Colonic mucosa (tissue), 4 donors: Measurements from ENCODE around the gene ROR2. TPM values are rescaled to one million over a fixed set of nuclear protein-coding genes. Genes with fewer than 3 reads are reported as not detected.

ENCODE experiments used
- DNase-seq: peaks from one replicate; pipeline ENCODE4 v3.0.0-alpha.2; 2020
- H3K27ac ChIP-seq: fragments of 200-600 bp; one replicate; pipeline ENCODE4 v1.8.0; 2021
- H3K27me3 ChIP-seq: fragments of 200-600 bp; one replicate; pipeline ENCODE4 v1.8.0; 2021
- H3K36me3 ChIP-seq: fragments of 200-600 bp; one replicate; pipeline ENCODE4 v1.8.0; 2021
- H3K4me1 ChIP-seq: fragments of 200-600 bp; one replicate; pipeline ENCODE4 v1.8.0; 2021; ENCODE audit warnings: mild to moderate bottlenecking
- H3K4me3 ChIP-seq: fragments of 200-600 bp; one replicate; pipeline ENCODE4 v1.8.0; 2021
- H3K9ac ChIP-seq, 2 donors: one replicate each; pipeline ENCODE4 v1.7.0; 2013; ENCODE audit warnings: control low read depth in 2 of 2, low read depth in 2 of 2, low read length in 2 of 2
- H3K9me3 ChIP-seq: fragments of 200-600 bp; one replicate; pipeline ENCODE4 v1.8.0; 2021
- CTCF ChIP-seq: fragments of 200-600 bp; IDR thresholded peaks from one replicate; pipeline ENCODE4 v1.8.0; 2022; ENCODE audit warnings: antibody characterized with exemption, mild to moderate bottlenecking
- intact Hi-C: fragments of 100-400 bp; cut with DNase I; formaldehyde crosslinking; loops from one replicate; pipeline ENCODE4 v1.14.1; 2022
- total RNA-seq, 2 donors: library from RNA; stranded (reverse); fragmentation: NEBNext Ultra II Directional in 1 of 2; extraction: Animal tissue kit (Norgen Biotek cat#: 25700) in 1 of 2; gene quantifications; one replicate each; pipeline ENCODE4 v1.2.1, GENCODE V29; 2021
- donor health status: healthy.
- donor health status: DM: no; HTN: no; CAD: no.
- donor health status: DM: no; HTN: no; CAD: no.

The ROR2 gene
- total RNA-seq, 2 donors from 2014 or later: 1.7 to 9.1 TPM

GRCh38 chr9:91657501-91657900, 292.5 kb downstream of the ROR2 start:
- Histone ChIP-seq H3K36me3 (no peaks in the 10 kb centered on the region), H3K9me3 (no peaks in the 10 kb centered on the region), H3K4me3 (no peak overlapping the region), H3K9ac (no peak overlapping the region), H3K27ac (no peak overlapping the region), H3K4me1 (no peaks in the 10 kb centered on the region), H3K27me3 (no peaks in the 10 kb centered on the region)
- intact Hi-C loops: no loop called here
- TF ChIP-seq CTCF: no peak
- no peak for DNase-seq

- no peak overlapping the region for H3K27ac ChIP-seq
- no peak overlapping the region for H3K4me3 ChIP-seq
- no peak overlapping the region for H3K9ac ChIP-seq
- H3K36me3 ChIP-seq: no peaks in the 10 kb centered on the region
- H3K27me3 ChIP-seq: no peaks in the 10 kb centered on the region
- no peaks in the 10 kb centered on the region for H3K4me1 ChIP-seq
- DNase-seq: no peak
- intact Hi-C loops: no loop called here
- TF ChIP-seq CTCF: no peak
- H3K9me3 ChIP-seq: no peaks in the 10 kb centered on the region
These were observed 294.4 kb downstream of the ROR2 start for GRCh38 chr9:91655658-91656057.

GRCh38 chr9:91655215-91655614, 294.8 kb downstream of the ROR2 start:
- Histone ChIP-seq H3K4me1 (no peaks in the 10 kb centered on the region), H3K36me3 (no peaks in the 10 kb centered on the region), H3K27me3 (no peaks in the 10 kb centered on the region), H3K9ac (no peak overlapping the region), H3K4me3 (no peak overlapping the region), H3K27ac (no peak overlapping the region), H3K9me3 (no peaks in the 10 kb centered on the region)
- no peak for TF ChIP-seq CTCF
- no peak for DNase-seq
- intact Hi-C loops: no loop called here

GRCh38 chr9:91654527-91654926, 295.5 kb downstream of the ROR2 start:
- H3K27me3 ChIP-seq: no peaks in the 10 kb centered on the region
- no peaks in the 10 kb centered on the region for H3K9me3 ChIP-seq
- TF ChIP-seq CTCF: no peak
- no peaks in the 10 kb centered on the region for H3K4me1 ChIP-seq
- H3K9ac ChIP-seq: no peak overlapping the region
- no peaks in the 10 kb centered on the region for H3K36me3 ChIP-seq
- H3K4me3 ChIP-seq: no peak overlapping the region
- intact Hi-C loops: no loop called here
- no peak for DNase-seq
- H3K27ac ChIP-seq: no peak overlapping the region

- intact Hi-C loops: no loop called here
- DNase-seq: no peak
- Histone ChIP-seq H3K27ac (no peak overlapping the region), H3K9ac (no peak overlapping the region), H3K4me1 (no peaks in the 10 kb centered on the region), H3K36me3 (no peaks in the 10 kb centered on the region), H3K27me3 (no peaks in the 10 kb centered on the region), H3K9me3 (no peaks in the 10 kb centered on the region), H3K4me3 (no peak overlapping the region)
- no peak for TF ChIP-seq CTCF
These were observed 302.7 kb downstream of the ROR2 start for GRCh38 chr9:91647371-91647770.

- Histone ChIP-seq H3K4me3 (no peak overlapping the region), H3K27me3 (no peaks in the 10 kb centered on the region), H3K9ac (no peak overlapping the region), H3K9me3 (no peaks in the 10 kb centered on the region), H3K27ac (no peak overlapping the region), H3K4me1 (no peaks in the 10 kb centered on the region), H3K36me3 (no peaks in the 10 kb centered on the region)
- intact Hi-C loops: no loop called here
- no peak for TF ChIP-seq CTCF
- DNase-seq: no peak
These were observed 303.3 kb downstream of the ROR2 start for GRCh38 chr9:91646702-91647101.
